RWPE2 (cell line): ENCODE results near the gene CAMK2G.

Experiments
- ATAC-seq: fragments of 200-7000 bp; cut with Tn5 transposase; 3 replicates; pipeline ENCODE4 v1.9.1; 2021; ENCODE audit warnings: low read depth
- DNase-seq: peaks from one replicate; pipeline ENCODE4 v3.0.0-alpha.2; 2020; ENCODE audit warnings: low spot score
- H3K27ac ChIP-seq: fragments of 450-650 bp; 2 replicates; pipeline ENCODE4 v1.5.1; 2017; ENCODE audit warnings: mild to moderate bottlenecking; ENCODE audit not compliant: poor library complexity, severe bottlenecking
- H3K27me3 ChIP-seq: fragments of 250-450 bp; sonication (Bioruptor Pico); 2 replicates; pipeline ENCODE4 v1.5.1; 2021; ENCODE audit warnings: mild to moderate bottlenecking, moderate library complexity; ENCODE audit not compliant: insufficient read depth, poor library complexity, severe bottlenecking
- H3K36me3 ChIP-seq: fragments of 250-450 bp; sonication (Bioruptor Pico); 2 replicates; pipeline ENCODE4 v1.5.1; 2020; ENCODE audit warnings: low read depth, mild to moderate bottlenecking, moderate library complexity
- H3K4me1 ChIP-seq: fragments of 250-450 bp; sonication (Bioruptor Pico); 2 replicates; pipeline ENCODE4 v1.5.1; 2021; ENCODE audit warnings: mild to moderate bottlenecking, moderate library complexity; ENCODE audit not compliant: insufficient read depth, poor library complexity, severe bottlenecking
- H3K4me3 ChIP-seq: fragments of 250-450 bp; sonication (Bioruptor Pico); 2 replicates; pipeline ENCODE4 v1.5.1; 2021; ENCODE audit warnings: mild to moderate bottlenecking, moderate library complexity; ENCODE audit not compliant: severe bottlenecking
- H3K9me3 ChIP-seq: fragments of 250-450 bp; sonication (Bioruptor Pico); 2 replicates; pipeline ENCODE4 v1.5.1; 2021; ENCODE audit warnings: mild to moderate bottlenecking, moderate library complexity; ENCODE audit not compliant: severe bottlenecking
- TF ChIP-seq, protein P1 (sequence below): fragments of 450-650 bp; IDR thresholded peaks from one replicate; pipeline ENCODE4 v1.5.1; 2017; ENCODE audit warnings: mild to moderate bottlenecking, moderate library complexity; ENCODE audit not compliant: poor library complexity, severe bottlenecking

CAMK2G gene

DNA sequence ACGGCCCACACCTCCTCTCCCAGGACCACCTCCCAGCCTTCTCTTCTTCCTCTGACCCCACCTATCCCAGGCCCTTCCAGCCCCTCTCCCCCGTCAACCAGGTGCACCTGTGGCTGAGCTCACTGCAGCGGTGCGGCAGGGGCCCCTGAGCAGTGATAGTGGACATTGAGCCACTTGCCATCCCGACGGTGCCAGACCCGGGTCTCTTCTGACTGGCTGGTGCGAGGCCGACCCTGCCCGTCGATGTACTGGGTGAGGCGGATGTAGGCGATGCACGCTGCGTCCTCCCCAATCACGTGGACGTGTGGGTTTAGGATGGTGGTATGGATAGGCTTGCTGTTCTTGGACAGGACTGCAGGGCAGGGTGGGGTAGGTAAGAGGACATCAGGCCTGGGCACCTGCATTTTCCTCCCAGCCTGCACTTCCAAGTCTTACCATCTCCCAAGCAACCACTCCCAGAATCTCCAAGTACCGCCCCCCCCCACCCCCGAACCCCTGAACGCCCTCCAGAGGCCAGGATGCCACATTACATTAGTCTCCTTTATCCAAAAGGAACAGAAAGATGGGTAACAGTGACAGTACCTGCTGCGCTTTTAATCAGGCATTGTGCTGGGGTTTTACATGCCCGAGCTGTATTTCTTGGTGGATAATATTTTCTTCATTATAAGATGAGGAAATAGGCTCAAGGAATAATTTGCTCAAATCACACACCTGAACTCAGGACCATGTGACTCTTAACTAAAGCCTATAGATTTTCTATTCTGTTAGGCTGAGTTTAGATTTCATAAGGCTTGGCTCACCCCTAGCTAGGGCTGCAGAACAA, 59.2 kb downstream of the CAMK2G start:
- Histone ChIP-seq H3K27ac (peak overlapping the region; percentile 84), H3K36me3 (peaks cover 9% of the 10 kb centered on the region), H3K27me3 (no peaks in the 10 kb centered on the region), H3K4me1 (peaks cover 28% of the 10 kb centered on the region), H3K4me3 (no peak overlapping the region), H3K9me3 (no peaks in the 10 kb centered on the region)
- DNase-seq: no peak
- no peak for ATAC-seq
- TF ChIP-seq, protein P1, sequence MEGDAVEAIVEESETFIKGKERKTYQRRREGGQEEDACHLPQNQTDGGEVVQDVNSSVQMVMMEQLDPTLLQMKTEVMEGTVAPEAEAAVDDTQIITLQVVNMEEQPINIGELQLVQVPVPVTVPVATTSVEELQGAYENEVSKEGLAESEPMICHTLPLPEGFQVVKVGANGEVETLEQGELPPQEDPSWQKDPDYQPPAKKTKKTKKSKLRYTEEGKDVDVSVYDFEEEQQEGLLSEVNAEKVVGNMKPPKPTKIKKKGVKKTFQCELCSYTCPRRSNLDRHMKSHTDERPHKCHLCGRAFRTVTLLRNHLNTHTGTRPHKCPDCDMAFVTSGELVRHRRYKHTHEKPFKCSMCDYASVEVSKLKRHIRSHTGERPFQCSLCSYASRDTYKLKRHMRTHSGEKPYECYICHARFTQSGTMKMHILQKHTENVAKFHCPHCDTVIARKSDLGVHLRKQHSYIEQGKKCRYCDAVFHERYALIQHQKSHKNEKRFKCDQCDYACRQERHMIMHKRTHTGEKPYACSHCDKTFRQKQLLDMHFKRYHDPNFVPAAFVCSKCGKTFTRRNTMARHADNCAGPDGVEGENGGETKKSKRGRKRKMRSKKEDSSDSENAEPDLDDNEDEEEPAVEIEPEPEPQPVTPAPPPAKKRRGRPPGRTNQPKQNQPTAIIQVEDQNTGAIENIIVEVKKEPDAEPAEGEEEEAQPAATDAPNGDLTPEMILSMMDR: peak; percentile 14

DNA sequence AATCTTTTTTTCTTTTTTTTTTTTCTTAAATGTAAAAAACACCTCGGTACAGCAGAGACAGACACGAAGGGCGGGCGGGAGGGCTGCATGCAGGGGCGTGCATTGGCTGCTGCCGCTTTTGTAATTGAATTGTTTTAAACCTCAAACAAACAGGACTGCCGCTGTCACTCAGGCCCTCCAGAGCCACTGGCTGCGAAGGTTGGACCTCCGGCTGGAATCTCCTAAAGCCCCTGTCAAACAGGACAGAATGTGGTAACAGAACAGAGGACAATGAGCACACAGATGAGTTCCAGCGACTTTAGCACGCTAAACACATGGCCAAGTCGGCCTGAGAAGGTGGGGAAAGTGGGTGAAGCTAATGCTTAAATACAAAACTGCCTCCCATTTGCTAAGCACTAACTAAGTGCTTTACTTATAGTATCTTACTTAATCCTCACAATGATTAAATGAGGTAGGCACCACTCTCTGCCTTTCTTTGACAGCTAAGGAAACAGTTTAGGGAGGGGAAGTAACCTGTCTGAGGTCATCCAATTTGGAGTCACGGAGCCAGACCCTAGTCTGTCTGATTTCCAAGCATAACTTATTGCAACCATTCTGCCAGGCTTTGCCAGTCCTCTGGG, 60.0 kb downstream of the CAMK2G start:
- Histone ChIP-seq H3K36me3 (peaks cover 16% of the 10 kb centered on the region), H3K27me3 (no peaks in the 10 kb centered on the region), H3K9me3 (no peaks in the 10 kb centered on the region), H3K4me3 (no peak overlapping the region), H3K4me1 (peaks cover 20% of the 10 kb centered on the region), H3K27ac (no peak overlapping the region)
- ATAC-seq (no peak), DNase-seq (no peak)
- TF ChIP-seq, protein P1: no peak

DNA sequence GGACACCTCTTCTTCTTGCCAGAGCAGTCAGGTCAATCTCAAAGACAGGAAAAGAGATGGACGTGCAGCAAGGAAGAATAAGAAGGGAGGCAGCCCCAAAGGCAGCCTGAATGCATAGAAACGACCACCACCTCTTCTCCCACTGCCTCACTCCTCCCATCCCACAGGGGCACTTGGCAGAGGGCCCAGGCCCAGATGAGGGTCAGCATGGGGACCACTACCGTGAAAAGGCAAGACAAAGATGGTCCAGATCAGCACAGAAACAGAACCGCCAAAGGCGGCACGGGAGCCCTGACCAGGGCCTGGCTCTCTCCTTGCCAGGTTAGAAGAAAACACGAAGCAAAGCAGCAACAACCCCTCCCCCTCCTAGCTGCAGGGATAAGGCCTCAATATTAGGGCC, 61.0 kb downstream of the CAMK2G start:
- DNase-seq (no peak), ATAC-seq (no peak)
- H3K9me3 ChIP-seq: no peaks in the 10 kb centered on the region
- H3K36me3 ChIP-seq: peaks cover 17% of the 10 kb centered on the region
- no peaks in the 10 kb centered on the region for H3K27me3 ChIP-seq
- H3K4me1 ChIP-seq: peaks cover 18% of the 10 kb centered on the region
- H3K4me3 ChIP-seq: no peak overlapping the region
- H3K27ac ChIP-seq: no peak overlapping the region
- TF ChIP-seq, protein P1: no peak

DNA sequence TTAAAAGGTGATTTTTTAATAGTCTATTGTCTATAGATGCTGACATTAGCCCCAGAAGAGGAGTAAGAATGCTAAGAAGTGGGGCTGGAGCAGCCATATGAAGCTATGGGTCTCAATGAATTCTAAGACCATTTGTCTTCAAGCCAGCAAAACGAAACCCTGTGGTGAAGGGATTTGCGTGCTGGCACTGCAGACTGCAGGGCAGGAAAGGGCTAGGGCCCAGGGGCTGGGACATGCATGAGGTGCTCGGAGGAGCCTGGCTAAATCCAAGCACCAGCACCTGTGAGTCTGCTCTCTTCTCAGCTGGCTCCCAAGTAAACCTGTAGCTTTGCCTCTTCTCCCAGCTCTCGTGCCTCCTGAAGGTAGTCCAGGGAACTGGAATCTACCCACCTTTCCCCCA, 61.7 kb downstream of the CAMK2G start:
- Histone ChIP-seq H3K36me3 (peaks cover 19% of the 10 kb centered on the region), H3K4me3 (no peak overlapping the region), H3K9me3 (no peaks in the 10 kb centered on the region), H3K4me1 (peaks cover 18% of the 10 kb centered on the region), H3K27ac (no peak overlapping the region), H3K27me3 (no peaks in the 10 kb centered on the region)
- DNase-seq (no peak), ATAC-seq (no peak)
- TF ChIP-seq, protein P1: no peak
